MM.1S (cell line): ENCODE measurements around the gene RC3H2.
"Not testable (repeated sequence)": the region's sequence is repeated elsewhere in the genome, so short reads cannot be mapped to it uniquely, and the experiment has no call there.

Experiments used
- DNase-seq: peaks from one replicate; pipeline ENCODE4 v3.0.0-alpha.2; 2015
- H2AFZ ChIP-seq: fragments of 300-600 bp; sonication (generic); 2 replicates; pipeline ENCODE4 v1.6.0; 2016; ENCODE audit warnings: antibody characterized with exemption, low read length
- H3F3A ChIP-seq: fragments of 300-600 bp; sonication (generic); 2 replicates; pipeline ENCODE4 v1.6.1; 2016; ENCODE audit warnings: mild to moderate bottlenecking, antibody characterized with exemption, low read length, moderate library complexity, mixed read lengths; ENCODE audit not compliant: insufficient read depth
- H3K27ac ChIP-seq: fragments of 300-600 bp; sonication (generic); 2 replicates; pipeline ENCODE4 v1.5.1; 2016; ENCODE audit warnings: mild to moderate bottlenecking, low read length
- H3K27me3 ChIP-seq: fragments of 300-600 bp; sonication (generic); replicated peaks from 2 replicates; pipeline ENCODE4 v1.6.0; 2016; ENCODE audit warnings: low read length; ENCODE audit not compliant: insufficient read depth
- H3K36me3 ChIP-seq: fragments of 300-600 bp; sonication (generic); replicated peaks from 2 replicates; pipeline ENCODE4 v1.6.1; 2016; ENCODE audit warnings: mild to moderate bottlenecking, low read length, mixed read lengths; ENCODE audit not compliant: insufficient read depth
- H3K4me1 ChIP-seq: fragments of 300-600 bp; sonication (generic); 2 replicates; pipeline ENCODE4 v1.6.1; 2016; ENCODE audit warnings: low read length, mixed read lengths
- H3K4me2 ChIP-seq: fragments of 300-600 bp; sonication (generic); 2 replicates; pipeline ENCODE4 v1.6.0; 2016; ENCODE audit warnings: low read depth, low read length
- H3K4me3 ChIP-seq: fragments of 300-600 bp; sonication (generic); 2 replicates; pipeline ENCODE4 v1.5.1; 2016; ENCODE audit warnings: low read length, mixed read lengths
- H3K79me2 ChIP-seq: fragments of 300-600 bp; sonication (generic); 2 replicates; pipeline ENCODE4 v1.6.1; 2016; ENCODE audit warnings: mixed run types, low read length, mixed read lengths
- H3K9ac ChIP-seq: fragments of 300-600 bp; sonication (generic); 2 replicates; pipeline ENCODE4 v1.6.1; 2016; ENCODE audit warnings: low read length, mixed read lengths
- H3K9me2 ChIP-seq: fragments of 300-600 bp; sonication (generic); replicated peaks from 2 replicates; pipeline ENCODE4 v1.6.1; 2016; ENCODE audit warnings: mild to moderate bottlenecking, low read length, mixed read lengths; ENCODE audit not compliant: insufficient read depth
- H3K9me3 ChIP-seq: fragments of 300-600 bp; sonication (generic); replicated peaks from 2 replicates; pipeline ENCODE4 v1.6.1; 2016; ENCODE audit warnings: mild to moderate bottlenecking, low read length, mixed read lengths; ENCODE audit not compliant: insufficient read depth
- H4K20me1 ChIP-seq: fragments of 300-600 bp; sonication (generic); 2 replicates; pipeline ENCODE4 v1.6.1; 2016; ENCODE audit warnings: mild to moderate bottlenecking, low read length, moderate library complexity, mixed read lengths; ENCODE audit not compliant: insufficient read depth
- EZH2 ChIP-seq: fragments of 300-600 bp; sonication (generic); optimal IDR thresholded peaks from 2 replicates; pipeline ENCODE3; 2017; ENCODE audit warnings: low read depth, mild to moderate bottlenecking, antibody characterized with exemption, low read length, mixed read lengths
- EZH2phosphoT487 ChIP-seq: fragments of 300-600 bp; sonication (generic); IDR thresholded peaks from 2 replicates; pipeline ENCODE4 v1.6.1; 2018; ENCODE audit warnings: antibody characterized with exemption, low read length
- TF ChIP-seq, protein P1 (sequence below): fragments of 300-600 bp; sonication (generic); IDR thresholded peaks from 2 replicates; pipeline ENCODE4 v1.5.1; 2016; ENCODE audit warnings: antibody characterized with exemption, low read length, mixed read lengths

Gene RC3H2

DNA sequence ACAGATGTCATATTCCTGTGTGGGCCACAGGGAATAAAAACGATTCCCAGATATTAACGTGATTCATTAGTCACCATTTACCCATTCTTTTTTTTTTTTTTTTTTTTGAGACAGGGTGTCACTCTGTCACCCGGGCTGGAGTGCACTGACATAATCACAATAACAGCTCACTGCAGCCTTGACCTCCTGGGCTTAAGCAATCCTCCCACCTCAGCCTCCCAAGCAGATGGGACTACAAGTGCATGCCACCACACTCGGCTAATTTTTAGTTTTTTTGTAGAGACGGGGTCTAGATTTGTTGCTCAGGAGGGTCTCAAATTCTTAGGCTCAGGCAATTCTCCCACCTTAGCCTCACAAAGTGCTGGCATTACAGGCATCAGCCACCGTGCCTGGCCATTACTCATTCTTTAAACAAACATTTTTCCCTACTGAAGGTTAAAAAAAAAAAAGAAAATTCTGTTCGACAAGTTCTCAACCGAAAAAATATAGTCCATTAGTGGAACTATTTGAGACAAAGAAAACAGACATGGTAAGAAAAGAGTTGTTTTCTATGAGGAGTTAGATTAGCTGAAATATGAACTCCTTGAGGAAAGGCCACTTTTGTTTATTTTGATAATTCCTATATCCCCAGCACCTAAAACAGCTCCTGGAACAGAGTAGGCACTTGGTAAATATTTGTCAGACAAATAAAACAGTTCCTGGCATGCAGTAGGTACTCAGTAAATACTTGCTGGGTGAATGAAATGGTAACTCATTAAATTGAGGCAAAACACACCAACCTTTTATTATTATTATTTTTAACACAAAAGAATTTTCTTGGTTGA, 44.6 kb downstream of the RC3H2 start:
- Histone ChIP-seq H3K27me3 (no peaks in the 10 kb centered on the region), H3K4me1 (no peaks in the 10 kb centered on the region), H3K4me3 (no peak overlapping the region), H3F3A (no peaks in the 10 kb centered on the region), H3K9me3 (no peaks in the 10 kb centered on the region), H2AFZ (no peak overlapping the region), H3K9me2 (no peaks in the 10 kb centered on the region), H3K4me2 (no peak overlapping the region), H3K27ac (no peak overlapping the region), H4K20me1 (no peaks in the 10 kb centered on the region), H3K36me3 (peaks cover 9% of the 10 kb centered on the region), H3K79me2 (no peaks in the 10 kb centered on the region), H3K9ac (no peak overlapping the region)
- TF ChIP-seq EZH2phosphoT487 (no peak), EZH2 (no peak)
- TF ChIP-seq, protein P1, sequence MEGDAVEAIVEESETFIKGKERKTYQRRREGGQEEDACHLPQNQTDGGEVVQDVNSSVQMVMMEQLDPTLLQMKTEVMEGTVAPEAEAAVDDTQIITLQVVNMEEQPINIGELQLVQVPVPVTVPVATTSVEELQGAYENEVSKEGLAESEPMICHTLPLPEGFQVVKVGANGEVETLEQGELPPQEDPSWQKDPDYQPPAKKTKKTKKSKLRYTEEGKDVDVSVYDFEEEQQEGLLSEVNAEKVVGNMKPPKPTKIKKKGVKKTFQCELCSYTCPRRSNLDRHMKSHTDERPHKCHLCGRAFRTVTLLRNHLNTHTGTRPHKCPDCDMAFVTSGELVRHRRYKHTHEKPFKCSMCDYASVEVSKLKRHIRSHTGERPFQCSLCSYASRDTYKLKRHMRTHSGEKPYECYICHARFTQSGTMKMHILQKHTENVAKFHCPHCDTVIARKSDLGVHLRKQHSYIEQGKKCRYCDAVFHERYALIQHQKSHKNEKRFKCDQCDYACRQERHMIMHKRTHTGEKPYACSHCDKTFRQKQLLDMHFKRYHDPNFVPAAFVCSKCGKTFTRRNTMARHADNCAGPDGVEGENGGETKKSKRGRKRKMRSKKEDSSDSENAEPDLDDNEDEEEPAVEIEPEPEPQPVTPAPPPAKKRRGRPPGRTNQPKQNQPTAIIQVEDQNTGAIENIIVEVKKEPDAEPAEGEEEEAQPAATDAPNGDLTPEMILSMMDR = no peak
- no peak for DNase-seq

GRCh38 chr9:122857815-122858214, 47.3 kb downstream of the RC3H2 start:
- Histone ChIP-seq H3K27me3 (no peaks in the 10 kb centered on the region), H3K79me2 (no peaks in the 10 kb centered on the region), H2AFZ (no peak overlapping the region), H3K4me1 (no peaks in the 10 kb centered on the region), H3K4me2 (no peak overlapping the region), H3K4me3 (no peak overlapping the region), H3K36me3 (peaks cover 20% of the 10 kb centered on the region), H3K9me2 (no peaks in the 10 kb centered on the region), H3K27ac (no peak overlapping the region; the same call in 1 of the 2 replicates), H4K20me1 (no peaks in the 10 kb centered on the region), H3K9ac (no peak overlapping the region), H3F3A (no peaks in the 10 kb centered on the region), H3K9me3 (no peaks in the 10 kb centered on the region)
- no peak for TF ChIP-seq EZH2
- no peak for TF ChIP-seq EZH2phosphoT487
- TF ChIP-seq, protein P1 = no peak
- no peak for DNase-seq

DNA sequence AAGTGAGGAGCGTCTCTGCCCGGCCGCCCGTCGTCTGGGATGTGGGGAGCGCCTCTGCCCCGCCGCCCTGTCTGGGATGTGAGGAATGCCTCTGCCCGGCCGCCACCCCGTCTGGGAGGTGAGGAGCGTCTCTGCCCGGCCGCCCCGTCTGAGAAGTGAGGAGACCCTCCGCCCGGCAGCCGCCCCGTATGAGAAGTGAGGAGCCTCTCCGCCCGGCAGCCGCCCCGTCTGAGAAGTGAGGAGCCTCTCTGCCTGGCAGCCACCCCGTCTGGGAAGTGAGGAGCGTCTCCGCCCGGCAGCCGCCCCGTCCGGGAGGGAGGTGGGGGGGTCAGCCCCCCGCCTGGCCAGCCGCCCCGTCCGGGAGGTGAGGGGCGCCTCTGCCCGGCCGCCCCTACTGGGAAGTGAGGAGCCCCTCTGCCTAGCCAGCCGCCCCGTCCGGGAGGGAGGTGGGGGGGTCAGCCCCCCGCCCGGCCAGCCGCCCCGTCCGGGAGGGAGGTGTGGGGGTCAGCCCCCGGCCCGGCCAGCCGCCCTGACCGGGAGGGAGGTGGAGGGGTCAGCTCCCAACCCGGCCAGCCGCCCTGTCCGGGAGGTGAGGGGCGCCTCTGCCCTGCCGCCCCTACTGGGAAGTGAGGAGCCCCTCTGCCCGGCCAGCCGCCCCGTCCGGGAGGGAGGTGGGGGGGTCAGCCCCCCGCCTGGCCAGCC, 52.9 kb downstream of the RC3H2 start:
- not testable (repeated sequence) for H3K9me3 ChIP-seq, H3K4me1 ChIP-seq, H3K4me3 ChIP-seq, H4K20me1 ChIP-seq, H3K27me3 ChIP-seq, DNase-seq, H3K27ac ChIP-seq, H3K79me2 ChIP-seq, H2AFZ ChIP-seq, H3K4me2 ChIP-seq, H3K9me2 ChIP-seq, H3K9ac ChIP-seq, H3F3A ChIP-seq
- peaks cover 10% of the 10 kb centered on the region for H3K36me3 ChIP-seq
